ENCODE data around the gene CENPP.

Gene CENPP

DNA sequence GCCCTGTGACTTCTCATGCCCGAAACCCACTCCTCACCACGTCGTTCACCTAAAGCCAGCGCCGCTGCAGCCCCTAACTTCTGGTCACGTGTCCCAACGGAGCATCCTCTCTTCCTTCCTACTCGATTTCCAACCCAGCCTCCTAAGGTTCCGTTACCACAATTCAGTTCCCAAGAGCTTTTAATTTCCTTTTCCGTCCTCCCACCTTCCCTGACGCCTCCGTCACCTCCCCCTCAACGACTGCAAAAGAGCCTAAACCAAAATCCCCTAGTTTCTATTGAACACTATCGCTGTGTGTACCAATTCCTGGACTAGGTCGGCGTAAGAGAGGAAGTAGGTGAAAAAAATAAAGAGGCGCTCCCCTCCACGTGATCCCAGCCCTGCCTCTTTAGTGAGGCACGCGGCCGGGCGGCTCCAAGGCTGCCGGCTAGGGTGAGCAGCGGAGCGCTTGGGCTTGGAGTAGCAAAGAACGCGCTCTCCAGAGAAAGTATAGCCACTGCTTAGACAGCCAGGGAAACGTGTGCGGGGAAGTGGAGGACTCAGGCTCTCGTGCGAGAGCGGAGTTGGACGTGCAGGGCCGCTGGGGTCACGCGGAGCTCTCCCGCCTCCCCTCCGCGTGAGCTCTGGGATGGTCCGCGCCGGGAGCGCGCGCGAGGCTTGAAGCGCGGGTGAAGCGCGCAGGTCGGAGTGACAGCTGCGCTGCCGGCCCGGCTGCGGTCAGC lies at the start of gene CENPP, which contains the start of gene NOL8:
CENPP (plus strand) TSS at position 685 of the 722 bp plus-strand sequence.
NOL8 (minus strand) TSS at position 82 of the 722 bp plus-strand sequence. CDS start 1,189 bp downstream, outside the sequence.
- peak; percentile 92 for DNase-seq

DNA sequence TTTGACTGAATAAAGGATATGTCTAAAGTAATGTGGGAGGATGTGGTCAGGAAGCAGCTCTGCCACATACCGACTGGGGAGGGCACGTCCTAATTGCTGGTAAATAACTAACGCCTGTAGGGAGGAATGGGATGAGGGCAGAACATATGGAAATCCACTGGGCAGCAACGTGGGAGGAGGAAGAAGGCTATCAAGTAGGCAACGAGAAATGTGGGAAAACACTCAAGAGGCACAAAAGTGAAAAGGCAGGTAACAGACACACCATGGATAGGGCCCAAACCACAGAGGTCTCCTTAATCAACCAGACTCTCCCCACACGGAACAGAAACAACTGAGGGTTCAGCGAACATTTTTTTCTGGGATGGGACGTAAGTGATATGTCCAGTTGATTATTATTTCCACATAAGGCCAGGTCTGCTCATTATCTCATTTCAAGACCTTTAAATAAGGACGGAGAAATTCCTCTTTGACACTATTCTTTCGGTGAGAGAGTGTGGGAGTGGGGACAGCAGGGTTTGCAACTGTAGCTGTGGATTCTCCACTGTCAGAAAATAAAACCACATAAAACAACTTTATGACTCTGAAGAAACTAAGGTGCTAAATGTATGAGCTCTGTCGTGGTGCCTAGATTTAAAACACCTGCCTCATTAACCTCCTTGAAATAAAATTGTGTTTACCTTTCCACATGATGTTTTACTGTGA lies 49.3 kb upstream of the CENPP start:
- DNase-seq: no peak

GRCh38 chr9:92278110-92278509 lies 47.6 kb upstream of the CENPP start:
- DNase-seq: no peak

GRCh38 chr9:92279302-92279701 lies 46.5 kb upstream of the CENPP start:
- no peak for DNase-seq

- DNase-seq: no peak
These were observed 35.9 kb upstream of the CENPP start for GRCh38 chr9:92289708-92290390.

GRCh38 chr9:92290785-92291429 lies 34.8 kb upstream of the CENPP start:
- DNase-seq: no peak

GRCh38 chr9:92291577-92291976 lies 34.2 kb upstream of the CENPP start:
- no peak for DNase-seq

DNA sequence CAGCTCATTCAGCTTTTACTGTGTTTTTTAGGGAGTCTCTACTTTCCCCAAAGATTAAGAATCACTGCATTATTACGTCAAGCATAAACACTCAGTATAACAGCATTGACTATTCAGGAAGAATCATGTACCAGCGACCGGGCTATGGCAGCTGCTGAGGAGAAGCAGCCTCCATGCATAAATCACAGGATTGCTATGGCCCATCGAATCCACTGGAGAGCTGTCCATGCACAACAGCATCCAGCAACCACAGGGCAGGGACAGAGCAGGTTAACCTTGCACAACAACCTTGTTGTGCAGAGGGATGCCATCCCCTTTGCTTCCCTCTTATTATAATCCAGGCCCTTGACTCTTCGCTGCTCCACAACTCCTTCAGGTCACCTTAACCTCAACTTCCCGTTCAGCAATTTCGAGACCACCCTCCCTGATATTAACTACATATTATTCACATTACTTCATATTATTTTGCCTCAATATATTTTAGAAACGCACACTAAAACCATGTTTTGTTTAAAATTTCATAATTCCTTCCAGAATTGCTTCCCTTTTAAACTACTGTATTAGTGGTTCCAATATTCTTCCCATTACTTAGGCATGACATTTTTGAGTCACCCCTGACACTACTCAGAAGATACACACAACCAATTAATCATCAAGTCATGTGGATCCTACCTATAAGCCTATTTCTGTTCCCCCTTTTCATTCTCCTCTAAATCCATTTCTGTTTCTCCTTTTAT lies 33.2 kb upstream of the CENPP start:
- DNase-seq: no peak

DNA sequence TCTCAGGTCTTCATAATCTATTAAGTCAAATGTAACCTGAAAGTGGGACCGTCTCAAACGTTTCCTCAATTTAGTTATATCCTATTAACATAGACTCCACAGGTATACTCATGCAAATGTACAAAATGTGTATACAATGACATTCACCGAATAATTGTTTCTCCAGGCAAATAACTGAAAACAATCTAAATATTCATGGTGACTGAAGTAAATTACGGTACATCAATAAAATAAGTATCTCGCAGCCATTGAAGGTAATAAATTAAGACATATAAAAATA lies 32.7 kb upstream of the CENPP start:
- no peak for DNase-seq

GRCh38 chr9:92293452-92294296 lies 32.1 kb upstream of the CENPP start, which contains the start of gene IARS1:
Gene IARS1 (minus strand): TSS chr9:92293697. CDS start chr9:92289419, 4,278 bp downstream.
- peak; percentile 88 for DNase-seq

DNA sequence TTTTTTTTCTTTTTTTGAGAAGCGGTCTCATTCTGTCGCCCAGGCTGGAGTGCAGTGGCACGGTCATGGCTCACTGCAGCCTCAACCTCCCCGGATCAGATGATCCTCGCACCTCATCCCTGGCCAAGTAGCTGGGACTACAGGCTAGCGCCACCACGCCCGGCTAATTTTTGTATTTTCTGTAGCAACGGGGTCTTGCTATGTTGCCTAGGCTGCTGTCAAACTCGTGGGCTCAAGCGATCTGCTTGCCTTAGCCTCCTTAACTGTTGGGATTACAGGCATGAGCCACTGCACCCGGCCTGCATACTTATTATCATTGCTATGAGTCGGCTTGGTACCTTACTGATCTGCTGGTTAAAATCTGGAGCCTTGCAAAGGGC lies 31.5 kb upstream of the CENPP start:
- DNase-seq: no peak

DNA sequence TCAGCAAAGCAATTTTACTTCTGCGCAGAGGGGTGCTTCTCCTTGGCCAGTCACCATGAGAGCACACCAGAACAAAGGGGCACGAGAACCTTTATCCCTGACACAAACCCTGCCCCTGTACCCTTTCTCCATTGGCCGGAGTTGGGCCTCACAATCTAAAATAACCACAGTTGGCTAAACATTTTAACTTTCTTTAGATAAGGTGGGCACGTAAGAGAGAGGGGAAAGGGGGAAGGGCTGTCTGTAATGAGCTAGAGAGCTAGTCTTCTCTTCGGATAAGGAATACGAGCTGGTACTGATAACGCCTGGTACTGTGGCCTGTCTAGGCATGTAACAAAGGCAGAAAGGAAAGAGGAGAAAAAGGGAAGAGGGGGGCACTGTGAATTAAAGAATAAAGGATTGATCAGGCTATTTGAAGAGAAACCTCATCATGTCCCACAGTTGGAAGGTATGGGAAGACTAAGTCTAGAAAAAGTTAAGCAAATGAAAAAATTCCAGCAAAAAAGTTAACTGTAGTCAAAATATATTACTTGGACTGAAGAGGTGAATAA lies 30.4 kb upstream of the CENPP start:
- DNase-seq: no peak

DNA sequence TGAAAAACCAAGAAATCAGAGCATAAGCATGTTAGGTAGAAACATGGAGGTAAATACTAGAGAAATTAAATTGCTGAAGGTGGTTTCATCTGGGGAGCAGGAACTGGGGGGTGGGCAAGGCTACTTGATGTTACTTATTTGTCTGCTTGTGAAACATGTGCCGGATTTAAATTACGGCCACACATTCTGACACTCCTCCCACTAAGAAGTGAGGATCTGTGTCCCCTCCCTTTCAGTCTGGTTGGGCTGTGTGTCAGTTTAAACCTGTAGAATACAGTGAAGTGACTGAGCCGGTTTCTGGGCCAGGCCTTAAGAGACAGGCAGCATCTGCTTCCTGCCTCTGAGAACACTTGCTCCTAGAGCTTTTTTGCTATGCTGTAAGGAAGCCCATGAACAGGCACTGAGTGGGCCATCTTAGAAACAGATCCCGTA lies 29.9 kb upstream of the CENPP start:
- DNase-seq: no peak

DNA sequence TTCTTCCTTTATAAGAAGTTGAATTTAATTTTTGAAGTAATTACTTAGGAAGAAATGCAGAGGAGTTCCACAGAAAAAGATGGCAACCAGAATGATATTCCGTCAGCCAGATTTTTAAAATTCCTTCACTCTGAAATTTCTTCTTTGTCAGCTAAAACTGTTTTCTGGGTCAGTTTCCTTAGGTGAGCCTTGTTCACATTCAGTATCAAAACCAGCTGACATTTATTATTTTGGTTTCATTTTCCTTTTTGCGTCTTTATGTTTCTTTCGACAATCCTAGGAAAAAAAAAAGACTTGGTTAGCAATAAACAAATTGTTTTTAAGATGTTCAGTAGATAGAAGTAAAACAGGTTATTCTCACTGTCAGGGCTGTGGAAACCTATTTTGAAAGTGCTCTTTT lies 28.1 kb upstream of the CENPP start:
- no peak for DNase-seq

GRCh38 chr9:92298036-92298435 lies 27.7 kb upstream of the CENPP start:
- no peak for DNase-seq

- DNase-seq: no peak
These were observed 26.6 kb upstream of the CENPP start for GRCh38 chr9:92299116-92299515.

DNA sequence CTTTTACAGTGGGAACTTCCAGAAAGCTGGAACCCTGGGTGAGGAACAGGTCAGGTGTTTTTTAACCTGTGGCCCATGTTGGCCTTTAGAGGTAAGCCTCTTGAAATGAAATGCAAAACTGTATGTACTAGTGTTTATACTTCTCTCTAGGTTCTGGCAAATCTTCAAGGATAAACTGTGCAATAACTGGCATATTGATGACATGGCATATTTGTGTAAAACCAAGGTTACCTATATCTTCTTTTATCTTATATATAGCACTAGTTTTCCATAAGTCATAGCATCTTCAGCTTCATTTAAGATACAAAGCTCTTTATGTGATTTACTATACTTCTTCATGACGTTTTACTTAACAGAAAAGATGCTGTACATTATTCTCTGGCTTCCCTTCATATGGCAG lies 24.8 kb upstream of the CENPP start:
- no peak for DNase-seq

- DNase-seq: no peak
These were observed 16.9 kb upstream of the CENPP start for GRCh38 chr9:92308893-92309292.

DNA sequence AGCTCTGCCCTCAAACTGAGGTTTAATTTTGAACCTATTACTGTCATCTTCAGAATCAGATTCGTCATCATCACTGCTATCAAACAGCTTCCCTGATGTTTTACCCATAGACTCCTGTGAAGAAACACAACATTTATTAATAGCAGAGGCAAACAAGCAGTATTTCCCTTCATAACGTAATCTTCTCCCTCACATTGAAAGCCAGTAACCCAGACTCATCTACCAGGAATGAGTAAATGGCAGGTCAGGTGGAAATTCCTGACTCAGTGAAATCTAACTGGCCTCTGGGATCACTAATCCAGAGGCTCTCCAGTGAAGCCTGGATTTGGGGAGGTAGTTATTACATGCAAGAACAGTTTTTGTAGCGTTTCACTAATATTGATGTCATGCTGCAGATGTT lies 15.2 kb upstream of the CENPP start:
- no peak for DNase-seq

DNA sequence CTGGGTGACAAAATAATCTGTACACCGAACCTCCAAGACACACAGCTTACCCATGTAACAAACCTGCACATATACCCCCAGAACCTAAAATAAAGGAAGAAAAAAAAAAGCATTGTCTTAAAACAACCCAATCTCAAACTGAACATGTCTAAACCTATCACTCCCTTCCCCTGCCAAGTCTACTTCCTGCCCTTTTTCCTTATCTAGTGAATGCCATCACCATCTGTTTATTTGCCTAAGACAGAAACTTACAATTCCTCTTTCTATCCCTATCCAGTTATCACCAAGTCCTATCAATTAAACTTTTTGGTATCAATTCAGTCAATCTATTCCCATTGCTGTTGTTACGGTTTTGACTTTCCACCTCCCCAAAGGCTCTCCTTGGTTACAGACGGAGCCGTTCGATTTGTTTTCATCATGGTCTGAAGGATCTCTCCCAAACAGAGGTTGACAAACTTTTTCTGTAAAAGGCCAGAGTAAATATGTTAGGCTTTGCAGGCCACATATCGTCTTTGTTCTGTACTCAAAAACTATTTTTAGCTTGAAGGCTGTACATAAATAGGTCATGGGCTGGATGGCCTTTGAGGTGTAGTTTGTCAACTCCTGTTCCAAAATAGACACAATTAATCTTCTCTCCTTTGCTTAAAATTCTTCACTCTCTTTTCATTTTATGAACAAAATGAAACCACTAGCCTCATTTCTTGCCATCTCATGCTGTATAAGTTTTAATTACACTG lies 12.7 kb upstream of the CENPP start:
- no peak for DNase-seq

- DNase-seq: no peak
These were observed 12.1 kb upstream of the CENPP start for GRCh38 chr9:92313624-92314012.
